UCSD-AML1 (cell line): ENCODE measurements around the gene RAP1B.

Experiments
- DNase-seq: peaks from one replicate; lab custom pipeline; 2025; ENCODE audit not compliant: unreplicated experiment; lab: John Stamatoyannopoulos, UW

The RAP1B gene

GRCh38 chr12:68610370-68611093 is at the start of gene RAP1B:
Gene RAP1B (plus strand): TSS chr12:68610899. CDS start chr12:68648725, 37,826 bp downstream.
- DNase-seq = peak; percentile 92

- no peak for DNase-seq
Measured at GRCh38 chr12:68561830-68562229, 48.9 kb upstream of the RAP1B start.

GRCh38 chr12:68564166-68564565 is 46.5 kb upstream of the RAP1B start:
- DNase-seq = no peak

GRCh38 chr12:68565391-68565903 is 45.3 kb upstream of the RAP1B start:
- DNase-seq = no peak

- no peak for DNase-seq
Measured at GRCh38 chr12:68568922-68569569, 41.7 kb upstream of the RAP1B start.

- DNase-seq = no peak
Measured at GRCh38 chr12:68572661-68573060, 38.0 kb upstream of the RAP1B start.

- DNase-seq = no peak
Measured at GRCh38 chr12:68573406-68573805, 37.3 kb upstream of the RAP1B start.

- no peak for DNase-seq
Measured at GRCh38 chr12:68577949-68578348, 32.8 kb upstream of the RAP1B start.

- no peak for DNase-seq
Measured at GRCh38 chr12:68578765-68579164, 31.9 kb upstream of the RAP1B start.

GRCh38 chr12:68579254-68579653 is 31.4 kb upstream of the RAP1B start:
- DNase-seq = no peak

- no peak for DNase-seq
Measured at GRCh38 chr12:68580911-68581310, 29.8 kb upstream of the RAP1B start.

- no peak for DNase-seq
Measured at GRCh38 chr12:68581926-68582325, 28.8 kb upstream of the RAP1B start.

- DNase-seq = no peak
Measured at GRCh38 chr12:68585966-68586365, 24.7 kb upstream of the RAP1B start.

GRCh38 chr12:68587448-68587873 is 23.2 kb upstream of the RAP1B start:
- peak; percentile 47 for DNase-seq

GRCh38 chr12:68589194-68589593 is 21.5 kb upstream of the RAP1B start:
- no peak for DNase-seq

GRCh38 chr12:68591734-68592418 is 18.8 kb upstream of the RAP1B start:
- no peak for DNase-seq

GRCh38 chr12:68595241-68595640 is 15.5 kb upstream of the RAP1B start:
- no peak for DNase-seq

- no peak for DNase-seq
Measured at GRCh38 chr12:68601767-68602166, 8.9 kb upstream of the RAP1B start.

GRCh38 chr12:68602720-68603119 is 8.0 kb upstream of the RAP1B start:
- DNase-seq = no peak

- no peak for DNase-seq
Measured at GRCh38 chr12:68608191-68608590, 2.5 kb upstream of the RAP1B start.

- no peak for DNase-seq
Measured at GRCh38 chr12:68609998-68610369, 715 bp upstream of the RAP1B start.
